Activated T-cell treated with anti-CD3 and anti-CD28 coated beads, Interleukin-2, amount 50 U/mL, for 1 hour (primary cell): Measurements from ENCODE around the gene PYGO2.
A peak's percentile ranks its signal among the peaks of the same experiment; 100 is the strongest.

Experiments used
- DNase-seq: peaks from one replicate; pipeline ENCODE4 v3.0.0-alpha.2; 2020

The PYGO2 gene

GRCh38 chr1:154961207-154962155, at the start of gene PYGO2:
TSS of gene PYGO2 (minus strand) at chr1:154961782. CDS start at chr1:154961576, 206 bp downstream.
- DNase-seq: peak; percentile 86

- no peak for DNase-seq
These were observed 49.4 kb upstream of the PYGO2 start for GRCh38 chr1:155011004-155011416.

- DNase-seq: no peak
These were observed 48.8 kb upstream of the PYGO2 start for GRCh38 chr1:155010211-155010918.

- DNase-seq: no peak
These were observed 48.2 kb upstream of the PYGO2 start for GRCh38 chr1:155009742-155010141.

GRCh38 chr1:155009221-155009711, 47.7 kb upstream of the PYGO2 start:
- DNase-seq: peak; percentile 43

- DNase-seq: peak; percentile 50
These were observed 46.7 kb upstream of the PYGO2 start for GRCh38 chr1:155008015-155008941.

GRCh38 chr1:155007251-155007828, 45.8 kb upstream of the PYGO2 start:
- DNase-seq: no peak

- no peak for DNase-seq
These were observed 45.1 kb upstream of the PYGO2 start for GRCh38 chr1:155006601-155007101.

- no peak for DNase-seq
These were observed 43.8 kb upstream of the PYGO2 start for GRCh38 chr1:155005076-155006011.

GRCh38 chr1:155004352-155005075, 42.9 kb upstream of the PYGO2 start:
- no peak for DNase-seq

- DNase-seq: no peak
These were observed 42.3 kb upstream of the PYGO2 start for GRCh38 chr1:155003766-155004351.

GRCh38 chr1:155003227-155003765, 41.7 kb upstream of the PYGO2 start:
- no peak for DNase-seq

GRCh38 chr1:155002464-155003226, 41.1 kb upstream of the PYGO2 start, which contains the start of gene ZBTB7B:
TSS of gene ZBTB7B (plus strand) at chr1:155002802. CDS start at chr1:155014661, 11,859 bp downstream.
- no peak for DNase-seq

GRCh38 chr1:155001675-155002463, 40.3 kb upstream of the PYGO2 start:
- peak; percentile 94 for DNase-seq

- DNase-seq: no peak
These were observed 39.8 kb upstream of the PYGO2 start for GRCh38 chr1:155001425-155001674.

- peak; percentile 86 for DNase-seq
These were observed 39.3 kb upstream of the PYGO2 start for GRCh38 chr1:155000726-155001424.

GRCh38 chr1:155000411-155000725, 38.8 kb upstream of the PYGO2 start:
- peak; percentile 51 for DNase-seq
